ENCODE results near the gene KAT7.

Gene KAT7

DNA sequence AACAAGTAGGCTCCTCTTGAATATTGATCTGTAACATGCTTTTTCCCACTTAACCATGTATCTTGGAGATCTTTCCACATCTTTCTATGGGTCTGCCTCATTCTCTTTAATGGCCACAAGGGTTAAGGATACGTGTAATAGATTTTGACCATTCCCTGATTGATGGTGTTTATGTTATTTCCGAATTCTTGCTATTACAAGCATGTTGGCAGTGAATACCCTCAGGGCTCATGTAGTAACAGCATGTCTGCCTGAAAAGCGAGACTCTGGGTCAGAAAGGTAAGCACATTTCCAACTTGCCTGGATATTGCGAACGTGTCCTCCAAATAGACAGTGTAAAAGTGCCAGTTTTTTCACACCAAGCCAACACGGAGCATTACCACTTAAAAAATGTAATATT lies 54.4 kb downstream of the KAT7 start:
- no peak for DNase-seq (ENCODE audit: low spot score)

DNA sequence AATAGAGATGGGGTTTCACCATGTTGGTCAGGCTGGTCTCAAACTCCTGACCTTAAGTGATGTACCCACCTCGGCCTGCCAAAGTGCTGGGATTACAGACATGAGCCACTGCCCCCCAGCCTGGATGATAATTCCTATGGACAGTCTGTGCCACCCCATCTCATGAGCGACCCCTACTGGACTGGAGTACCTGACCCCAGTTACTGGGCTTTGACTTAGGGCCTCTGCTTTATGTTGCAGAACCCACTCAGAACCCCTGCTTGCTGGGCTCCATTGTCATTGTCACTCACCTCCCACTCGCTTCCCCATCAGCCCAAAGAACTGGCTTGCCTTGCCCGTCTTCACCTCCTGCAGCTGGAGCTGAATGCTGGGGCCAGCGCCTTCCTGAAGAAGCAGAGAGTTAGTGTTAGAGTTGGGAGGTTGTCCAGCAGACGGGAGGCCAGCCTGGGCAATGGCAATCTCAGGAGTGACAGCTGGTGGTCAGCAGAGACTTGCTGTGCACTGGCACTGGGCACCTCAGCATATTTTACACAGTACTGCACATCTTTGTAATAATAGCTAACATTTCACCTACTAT lies 55.4 kb downstream of the KAT7 start:
- no peak for DNase-seq (ENCODE audit: low spot score)

DNA sequence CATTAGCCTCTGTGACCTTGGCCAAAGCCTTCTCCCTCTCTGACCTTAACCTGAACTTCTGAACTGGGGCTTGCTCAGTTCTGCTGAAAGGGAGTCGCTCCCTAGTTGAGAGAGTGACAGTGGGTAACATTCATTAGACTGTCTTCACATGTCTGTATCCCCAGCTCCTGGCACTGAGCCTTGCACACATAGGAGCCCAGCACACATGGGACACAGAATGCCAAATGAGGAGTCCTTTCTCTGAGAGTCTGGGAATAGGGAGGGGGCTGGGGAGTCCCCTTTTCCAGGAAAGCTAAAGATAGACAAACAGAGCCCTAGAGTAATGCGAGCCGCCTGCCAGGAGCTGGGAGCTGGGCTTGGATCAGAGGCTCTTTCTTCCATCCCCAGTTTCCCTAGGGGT lies 56.8 kb downstream of the KAT7 start:
- DNase-seq (ENCODE audit: low spot score), result no peak

- no peak for DNase-seq (ENCODE audit: low spot score)
Measured at GRCh38 chr17:49846938-49847712, 58.6 kb downstream of the KAT7 start.

DNA sequence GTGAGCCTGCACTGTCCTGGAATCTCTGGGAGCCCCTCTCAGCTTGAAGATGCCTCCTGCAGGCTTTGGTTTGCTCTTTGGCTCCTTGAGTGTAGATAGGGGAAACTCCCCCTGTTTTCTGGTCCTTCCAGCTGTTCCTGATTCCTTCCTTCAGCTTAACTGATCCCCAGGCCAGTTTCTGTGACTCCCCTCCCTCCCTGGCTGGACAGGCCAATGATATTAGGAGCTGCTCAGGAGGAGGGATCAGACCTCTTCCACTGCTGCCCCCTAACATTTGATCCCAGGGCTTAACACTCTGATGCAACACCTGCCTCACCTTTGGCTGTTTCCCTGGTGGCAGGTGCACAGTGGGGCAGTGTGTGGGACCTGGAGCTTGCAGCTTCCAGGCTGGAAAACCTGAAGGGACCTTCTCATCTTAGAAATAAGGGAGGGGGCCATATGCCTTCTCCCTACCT lies 59.6 kb downstream of the KAT7 start, which contains the start of gene TAC4:
TSS of gene TAC4 (minus strand) at position 51 of the 455 bp plus-strand sequence. CDS start 52 bp downstream, outside the sequence.
- no peak for DNase-seq (ENCODE audit: low spot score)

GRCh38 chr17:49848739-49849138 lies 60.3 kb downstream of the KAT7 start:
- no peak for DNase-seq (ENCODE audit: low spot score)

- no peak for DNase-seq (ENCODE audit: low spot score)
Measured at GRCh38 chr17:49850218-49850610, 61.7 kb downstream of the KAT7 start.

DNA sequence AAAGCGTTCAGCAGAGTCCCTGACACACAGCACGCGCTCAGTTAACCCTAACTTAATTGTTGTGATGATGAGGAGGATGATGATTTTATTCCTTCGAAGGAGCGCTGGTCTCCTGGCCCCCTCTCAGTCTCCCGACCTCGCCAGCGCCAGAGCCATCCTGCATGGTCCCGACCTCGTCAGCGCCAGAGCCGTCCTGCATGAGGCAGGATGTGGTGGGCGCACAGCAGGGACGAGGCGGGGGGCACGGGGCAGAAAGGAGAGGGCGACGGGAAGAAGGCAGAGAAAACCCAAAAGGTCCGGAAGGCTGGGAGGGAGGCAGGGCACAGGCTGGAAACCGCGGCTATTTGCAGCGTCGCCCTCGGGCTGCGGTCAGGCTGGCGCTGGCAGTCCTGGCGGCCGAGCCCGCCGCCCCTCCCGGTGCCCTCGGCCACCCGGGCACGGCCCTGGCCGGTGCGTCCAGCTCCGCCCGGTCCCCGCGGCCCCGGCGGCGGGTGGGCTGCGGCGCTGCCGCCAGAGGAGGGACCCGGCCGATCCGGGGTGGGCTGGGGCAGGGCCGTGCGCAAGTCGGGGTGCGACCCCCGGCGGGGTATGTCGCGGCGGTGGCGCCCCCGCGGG lies 62.4 kb downstream of the KAT7 start:
- no peak for DNase-seq (ENCODE audit: low spot score)

- peak; percentile 60 for DNase-seq (ENCODE audit: low spot score)
Measured at GRCh38 chr17:49851387-49852291, 63.2 kb downstream of the KAT7 start.

- no peak for DNase-seq (ENCODE audit: low spot score)
Measured at GRCh38 chr17:49853470-49854015, 65.1 kb downstream of the KAT7 start.

DNA sequence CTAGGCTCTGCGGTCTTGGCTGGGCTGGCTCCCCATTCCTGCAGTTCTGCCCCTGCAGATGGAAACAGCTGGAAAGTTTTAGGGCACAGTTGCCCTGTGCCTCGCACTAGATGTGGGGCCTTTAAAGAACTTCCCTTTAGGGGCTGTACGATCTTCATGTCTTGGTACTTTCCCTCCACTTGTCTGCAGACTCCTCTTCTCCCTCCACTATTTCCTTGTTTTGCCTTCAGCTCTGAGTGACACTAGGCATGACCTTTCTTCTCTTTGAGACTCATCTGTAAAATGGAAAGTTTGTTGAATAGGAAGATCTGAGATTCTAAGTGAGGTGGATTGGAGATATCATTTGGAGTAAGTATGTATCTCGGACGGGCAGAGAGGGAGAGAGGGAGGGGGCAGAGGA lies 65.6 kb downstream of the KAT7 start:
- no peak for DNase-seq (ENCODE audit: low spot score)

DNA sequence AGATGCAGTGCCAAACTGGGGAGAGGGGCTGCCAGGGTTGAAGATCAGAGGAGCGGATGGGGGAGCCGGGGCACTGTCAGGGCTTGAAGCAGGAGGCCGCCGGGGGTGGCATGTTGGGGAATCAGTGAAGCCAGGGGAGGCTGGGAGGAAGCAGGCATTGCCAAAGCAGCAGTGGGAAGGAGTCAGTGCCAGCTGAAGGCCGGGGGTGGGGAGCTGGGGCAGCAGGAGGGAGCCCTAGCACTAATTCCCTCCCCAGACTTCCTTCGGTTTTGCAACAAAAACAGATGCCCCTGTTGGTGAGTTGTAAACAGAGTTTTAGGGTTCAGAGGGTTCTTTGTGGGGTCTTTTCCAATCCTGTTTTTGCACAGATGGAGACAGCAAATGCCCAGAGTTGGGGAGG lies 70.3 kb downstream of the KAT7 start:
- DNase-seq (ENCODE audit: low spot score), result no peak

GRCh38 chr17:49859991-49860953 lies 71.8 kb downstream of the KAT7 start:
- no peak for DNase-seq (ENCODE audit: low spot score)

- DNase-seq (ENCODE audit: low spot score), result peak; percentile 23
Measured at GRCh38 chr17:49861150-49861884, 72.8 kb downstream of the KAT7 start.

DNA sequence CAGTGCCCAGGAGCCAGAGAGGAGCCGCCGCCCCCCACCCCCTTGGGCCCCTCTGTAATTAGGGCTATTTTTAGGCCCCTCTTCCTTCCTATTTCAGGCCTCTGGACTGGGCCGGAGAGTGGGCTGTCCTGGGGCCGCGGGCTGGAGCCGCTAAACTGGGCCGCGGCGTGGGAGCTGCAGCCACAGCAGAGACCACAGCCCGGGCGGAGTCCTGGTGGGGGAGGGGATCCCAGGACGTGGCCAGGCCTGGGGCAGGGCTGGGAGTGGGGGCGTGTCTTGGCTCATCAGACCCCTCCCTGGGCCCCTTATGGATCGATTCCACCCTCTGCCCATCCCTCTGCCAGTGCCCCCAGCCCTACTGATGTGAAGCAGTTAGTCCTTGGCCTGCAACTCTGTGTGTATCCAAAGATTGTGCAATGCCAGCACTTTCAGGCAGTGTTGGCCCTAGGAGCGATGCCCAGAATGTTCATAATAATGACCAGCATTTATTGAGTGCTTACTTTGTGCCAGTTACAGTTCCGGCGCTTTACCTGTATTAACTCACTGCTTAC lies 74.4 kb downstream of the KAT7 start:
- DNase-seq (ENCODE audit: low spot score), result no peak

DNA sequence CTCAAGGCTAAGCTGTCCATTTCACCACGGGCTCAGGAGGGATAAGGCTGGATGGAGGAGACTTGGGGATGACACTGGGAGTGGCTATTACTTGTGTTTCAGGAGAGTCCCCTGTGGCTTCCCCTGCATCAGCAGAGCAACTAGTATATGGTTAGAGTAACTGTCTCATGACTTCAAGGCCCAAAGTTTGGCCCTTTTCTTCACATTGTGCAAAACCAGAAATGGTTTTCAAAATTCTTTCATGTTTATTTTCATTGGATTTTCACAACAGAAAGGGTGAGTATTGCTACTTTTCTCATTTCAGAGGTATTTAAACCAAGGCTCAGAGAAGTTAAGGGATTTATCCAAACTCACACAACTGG lies 77.5 kb downstream of the KAT7 start:
- no peak for DNase-seq (ENCODE audit: low spot score)

GRCh38 chr17:49866882-49867413 lies 78.5 kb downstream of the KAT7 start:
- DNase-seq (ENCODE audit: low spot score), result no peak

DNA sequence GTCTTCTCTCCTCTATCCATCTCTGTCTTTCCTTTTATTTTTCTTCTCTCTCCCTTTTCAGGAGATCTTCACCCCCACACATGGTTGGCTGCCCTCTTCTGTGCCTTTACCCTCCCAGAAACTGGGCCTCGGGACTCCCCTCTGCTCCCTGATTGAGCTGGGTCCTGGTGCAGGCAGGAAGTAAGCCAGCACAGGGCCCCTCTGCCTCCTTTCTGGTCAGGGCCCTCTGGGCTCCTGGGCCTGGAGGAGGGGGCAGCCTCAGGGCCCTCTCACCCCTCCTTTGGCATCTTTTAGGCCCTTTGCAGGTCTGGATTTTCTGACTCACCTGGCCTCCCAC lies 80.5 kb downstream of the KAT7 start:
- DNase-seq (ENCODE audit: low spot score), result no peak

- DNase-seq (ENCODE audit: low spot score), result no peak
Measured at GRCh38 chr17:49870298-49870697, 81.8 kb downstream of the KAT7 start.

- no peak for DNase-seq (ENCODE audit: low spot score)
Measured at GRCh38 chr17:49871211-49871610, 82.7 kb downstream of the KAT7 start.
